H9 (cell line): Measurements from ENCODE around the gene AKT3. TPM values are rescaled to one million over a fixed set of nuclear protein-coding genes. Genes with fewer than 3 reads are reported as not detected.

ENCODE experiments used
- DNase-seq: peaks from one replicate; pipeline ENCODE4 v3.0.0-alpha.2; 2017
- H2AFZ ChIP-seq: one replicate; pipeline ENCODE4 v1.6.1; 2013; ENCODE audit warnings: mild to moderate bottlenecking, low read length, control low read depth, moderate library complexity
- H2AK5ac ChIP-seq: 2 replicates; pipeline ENCODE4 v1.6.1; 2013; ENCODE audit warnings: low read length, control low read depth, mixed read lengths; ENCODE audit not compliant: insufficient read length
- H2BK120ac ChIP-seq: one replicate; pipeline ENCODE4 v1.6.1; 2013; ENCODE audit warnings: low read depth, mild to moderate bottlenecking, low read length, control low read depth, inconsistent platforms; ENCODE audit not compliant: poor library complexity, severe bottlenecking
- H2BK12ac ChIP-seq: 2 replicates; pipeline ENCODE4 v1.6.1; 2013; ENCODE audit warnings: low read length, control low read depth, mixed read lengths, low read depth; ENCODE audit not compliant: insufficient read length
- H2BK15ac ChIP-seq: 2 replicates; pipeline ENCODE4 v1.6.1; 2013; ENCODE audit warnings: low read depth, low read length, control low read depth
- H2BK20ac ChIP-seq: one replicate; pipeline ENCODE4 v1.6.1; 2013; ENCODE audit warnings: low read depth, mild to moderate bottlenecking, low read length, control low read depth, inconsistent platforms; ENCODE audit not compliant: poor library complexity, severe bottlenecking
- H2BK5ac ChIP-seq: 2 replicates; pipeline ENCODE4 v1.6.1; 2013; ENCODE audit warnings: low read length, control low read depth, mixed read lengths; ENCODE audit not compliant: insufficient read length
- H3K14ac ChIP-seq: 2 replicates; pipeline ENCODE4 v1.6.1; 2013; ENCODE audit warnings: low read length, control low read depth; ENCODE audit not compliant: insufficient read depth
- H3K18ac ChIP-seq: 2 replicates; pipeline ENCODE4 v1.6.1; 2013; ENCODE audit warnings: low read depth, mild to moderate bottlenecking, mixed read lengths, low read length, control low read depth; ENCODE audit not compliant: insufficient read length
- H3K23ac ChIP-seq: 2 replicates; pipeline ENCODE4 v1.6.1; 2013; ENCODE audit warnings: low read length, control low read depth, mixed read lengths, low read depth; ENCODE audit not compliant: insufficient read length
- H3K23me2 ChIP-seq: 2 replicates; pipeline ENCODE4 v1.6.1; 2013; ENCODE audit warnings: low read depth, mild to moderate bottlenecking, mixed read lengths, low read length, control low read depth; ENCODE audit not compliant: insufficient read length, poor library complexity, severe bottlenecking
- H3K27ac ChIP-seq: 2 replicates; pipeline ENCODE4 v1.5.1; 2013; ENCODE audit warnings: low read length, control low read depth, mixed read lengths, low read depth; ENCODE audit not compliant: insufficient read length
- H3K27me3 ChIP-seq: 2 replicates; pipeline ENCODE4 v1.6.1; 2013; ENCODE audit warnings: low read length, control low read depth, inconsistent platforms; ENCODE audit not compliant: insufficient read depth
- H3K4ac ChIP-seq: 2 replicates; pipeline ENCODE4 v1.6.1; 2013; ENCODE audit warnings: low read depth, mild to moderate bottlenecking, control low read depth, inconsistent platforms, low read length, moderate library complexity
- H3K4me1 ChIP-seq: 2 replicates; pipeline ENCODE4 v1.6.1; 2013; ENCODE audit warnings: low read length, control low read depth, inconsistent platforms; ENCODE audit not compliant: insufficient read depth
- H3K4me2 ChIP-seq: 2 replicates; pipeline ENCODE4 v1.6.1; 2013; ENCODE audit warnings: low read length, control low read depth, mixed read lengths; ENCODE audit not compliant: insufficient read length, insufficient read depth
- H3K56ac ChIP-seq: 2 replicates; pipeline ENCODE4 v1.6.1; 2013; ENCODE audit warnings: low read depth, mild to moderate bottlenecking, mixed read lengths, low read length, control low read depth; ENCODE audit not compliant: insufficient read length
- H3K79me1 ChIP-seq: 2 replicates; pipeline ENCODE4 v1.6.1; 2013; ENCODE audit warnings: low read depth, mild to moderate bottlenecking, moderate library complexity, low read length, control low read depth, inconsistent platforms; ENCODE audit not compliant: insufficient read depth, poor library complexity, severe bottlenecking
- H3K79me2 ChIP-seq: 2 replicates; pipeline ENCODE4 v1.6.1; 2013; ENCODE audit warnings: low read length, control low read depth, inconsistent platforms; ENCODE audit not compliant: insufficient read depth
- H3K9ac ChIP-seq: 2 replicates; pipeline ENCODE4 v1.6.1; 2013; ENCODE audit warnings: low read length, control low read depth, mixed read lengths; ENCODE audit not compliant: insufficient read length; ENCODE audit errors: extremely low read depth
- H3K9me3 ChIP-seq: one replicate; pipeline ENCODE4 v1.6.1; 2013; ENCODE audit warnings: low read depth, low read length, inconsistent platforms; ENCODE audit not compliant: control insufficient read depth
- H3T11ph ChIP-seq: one replicate; pipeline ENCODE4 v1.6.1; 2013; ENCODE audit warnings: mild to moderate bottlenecking, low read length, control low read depth, inconsistent platforms
- H4K20me1 ChIP-seq: one replicate; pipeline ENCODE4 v1.6.1; 2013; ENCODE audit not compliant: control insufficient read depth, insufficient read length, insufficient read depth
- H4K5ac ChIP-seq: 2 replicates; pipeline ENCODE4 v1.6.1; 2013; ENCODE audit warnings: low read depth, mild to moderate bottlenecking, mixed read lengths, low read length, control low read depth; ENCODE audit not compliant: insufficient read length
- H4K8ac ChIP-seq: replicated peaks from 2 replicates; pipeline ENCODE4 v1.6.1; 2013; ENCODE audit warnings: low read length, control low read depth, mixed read lengths, low read depth; ENCODE audit not compliant: insufficient read length
- H4K91ac ChIP-seq: 2 replicates; pipeline ENCODE4 v1.6.1; 2013; ENCODE audit warnings: low read depth, mild to moderate bottlenecking, moderate library complexity, mixed read lengths, low read length, control low read depth; ENCODE audit not compliant: insufficient read length
- H3K27ac Mint-ChIP-seq, 3 experiments: 2 replicates in 2 of 3; 3 replicates in 1 of 3; pipeline ENCODE4 v1.8.0; 2020 to 2021; ENCODE audit warnings: mixed read lengths in 3 of 3, mild to moderate bottlenecking in 1 of 3, moderate library complexity in 1 of 3
- H3K27me3 Mint-ChIP-seq: 2 replicates; pipeline ENCODE4 v1.8.0; 2021; ENCODE audit warnings: low read depth, mild to moderate bottlenecking, moderate library complexity, mixed read lengths
- H3K36me3 Mint-ChIP-seq, 3 experiments: 2 replicates in 2 of 3; 3 replicates in 1 of 3; pipeline ENCODE4 v1.8.0; 2020 to 2021; ENCODE audit warnings: low read depth in 3 of 3, mixed read lengths in 3 of 3; ENCODE audit not compliant: insufficient read depth in 1 of 3
- H3K4me1 Mint-ChIP-seq, 2 experiments: 2 replicates each; pipeline ENCODE4 v1.8.0; 2020; ENCODE audit warnings: mixed read lengths in 2 of 2
- H3K4me3 Mint-ChIP-seq, 2 experiments: 2 replicates in 1 of 2; 3 replicates in 1 of 2; pipeline ENCODE4 v1.8.0; 2020 to 2021; ENCODE audit warnings: mild to moderate bottlenecking in 2 of 2, mixed read lengths in 2 of 2, moderate library complexity in 1 of 2
- H3K9me3 Mint-ChIP-seq, 2 experiments: 2 replicates in 1 of 2; 3 replicates in 1 of 2; pipeline ENCODE4 v1.8.0; 2020; ENCODE audit warnings: mild to moderate bottlenecking in 2 of 2, mixed read lengths in 2 of 2, moderate library complexity in 1 of 2
- CTCF ChIP-seq: fragments of 200-600 bp; sonication (generic); conservative IDR thresholded peaks from 3 replicates; pipeline ENCODE4 v1.8.0; 2021; ENCODE audit warnings: antibody characterized with exemption, mild to moderate bottlenecking
- WGBS: extraction: QIAGEN DNeasy Blood & Tissue Kit; methylation state at CpG from one replicate; pipeline ENCODE4 v1.1.7; 2013; ENCODE audit warnings: missing lambda C conversion rate, low lambda C conversion rate, mixed read lengths; ENCODE audit not compliant: insufficient read length; ENCODE audit errors: extremely low coverage; 5-methylcytosine and 5-hydroxymethylcytosine counted together
- total RNA-seq: library from RNA; stranded (reverse); gene quantifications from 2 replicates; pipeline ENCODE4 v1.2.1, GENCODE V29; 2021

AKT3 gene
- total RNA-seq, 1 experiment from 2014 or later: 27.8 TPM

DNA sequence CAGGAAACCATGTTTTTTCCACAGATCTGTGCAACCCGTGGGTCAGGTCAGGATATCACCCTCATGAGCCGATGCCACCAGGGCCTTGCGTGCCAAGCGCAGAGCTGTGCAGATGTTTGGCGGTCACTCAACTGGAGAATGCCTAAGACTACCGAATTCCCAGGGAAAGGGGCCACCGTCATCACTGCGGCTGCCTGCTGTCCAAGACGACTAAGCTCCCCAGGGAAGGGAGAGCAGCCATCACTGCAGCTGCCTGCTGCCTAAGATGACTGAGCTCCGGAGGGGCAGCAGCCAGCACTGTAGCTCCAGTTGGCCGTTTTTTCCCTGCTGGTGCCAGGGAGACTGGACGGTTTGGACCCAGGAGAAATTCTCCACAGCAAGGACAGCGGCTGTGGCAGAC lies 31.1 kb downstream of the AKT3 start:
- H3K4me1 ChIP-seq: no peaks in the 10 kb centered on the region
- no peak overlapping the region; a peak in 1 of 7 replicates for H3K27ac Mint-ChIP-seq
- H3K36me3 Mint-ChIP-seq: peaks cover 41 to 52% (median 43%) of the 10 kb centered on the region in 3 experiments
- H3K4ac ChIP-seq: no peak overlapping the region
- H4K20me1 ChIP-seq: no peaks in the 10 kb centered on the region
- H2AFZ ChIP-seq: no peak overlapping the region
- H3K4me2 ChIP-seq: no peak overlapping the region
- H3K9me3 ChIP-seq: no peaks in the 10 kb centered on the region
- H3K27ac ChIP-seq: no peak overlapping the region
- H2BK12ac ChIP-seq: no peak overlapping the region
- H4K8ac ChIP-seq: no peak overlapping the region
- no peaks in the 10 kb centered on the region for H3K23me2 ChIP-seq
- H3K23ac ChIP-seq: no peak overlapping the region
- H3K27me3 Mint-ChIP-seq: no peaks in the 10 kb centered on the region
- H3K79me1 ChIP-seq: no peaks in the 10 kb centered on the region
- H4K91ac ChIP-seq: no peak overlapping the region
- no peak overlapping the region for H2BK120ac ChIP-seq
- H2BK15ac ChIP-seq: no peak overlapping the region
- H3K27me3 ChIP-seq: no peaks in the 10 kb centered on the region
- H3K4me1 Mint-ChIP-seq: peaks cover 3 to 5% of the 10 kb centered on the region in 2 experiments; a peak in 1 of 4 replicates
- peaks cover 29 to 42% of the 10 kb centered on the region in 2 experiments for H3K9me3 Mint-ChIP-seq
- no peak overlapping the region for H3K14ac ChIP-seq
- DNase-seq: no peak
- no peak overlapping the region for H4K5ac ChIP-seq
- no peak overlapping the region for H2AK5ac ChIP-seq
- WGBS: no CpG with 5 or more reads among the region's 13 CpGs
- H3K79me2 ChIP-seq: no peaks in the 10 kb centered on the region; the same call in 1 of the 2 replicates
- no peak overlapping the region for H3K56ac ChIP-seq
- H2BK20ac ChIP-seq: no peak overlapping the region
- no peak overlapping the region for H2BK5ac ChIP-seq
- H3T11ph ChIP-seq: no peak overlapping the region
- no peak overlapping the region for H3K9ac ChIP-seq
- H3K4me3 Mint-ChIP-seq: no peak overlapping the region
- no peak overlapping the region for H3K18ac ChIP-seq
- no peak for TF ChIP-seq CTCF
